ENCODE data around the gene ROBO1. TPM values are rescaled to one million over a fixed set of nuclear protein-coding genes. Genes with fewer than 3 reads are reported as not detected.

ROBO1 gene
- total and polyA plus RNA-seq, 2 donors from 2014 or later: 2.1 to 22.1 TPM

GRCh38 chr3:78562328-78562727 lies 1205.5 kb downstream of the ROBO1 start:
- Histone ChIP-seq H3K36me3 (ENCODE audit: control insufficient read depth in 2 of 3, insufficient read depth in 3 of 3, low read length in 3 of 3) (no peaks in the 10 kb centered on the region), H3K4me1 (ENCODE audit: control insufficient read depth in 2 of 3, insufficient read depth in 2 of 3, low read depth in 1 of 3, low read length in 3 of 3) (no peaks in the 10 kb centered on the region), H3K9ac (ENCODE audit: low read length in 3 of 3) (no peak overlapping the region), H3K27ac (ENCODE audit: low read depth in 2 of 2, low read length in 2 of 2) (no peak overlapping the region), H3K9me3 (ENCODE audit: control insufficient read depth in 2 of 3, insufficient read depth in 1 of 3, low read length in 3 of 3) (peaks cover 0 to 9% (median 0%) of the 10 kb centered on the region in 3 donors), H3K4me3 (ENCODE audit: low read length in 3 of 3) (no peak overlapping the region), H3K27me3 (ENCODE audit: control insufficient read depth, insufficient read depth, low read length) (no peaks in the 10 kb centered on the region)
- intact Hi-C loops (cut with DNase I): no loop called here
- DNase-seq: no peak
- FAIRE-seq: no peak
- no peak for TF ChIP-seq CTCF (IDR thresholded peaks at IDR 0.05; ENCODE audit: borderline replicate concordance, extremely low read depth, insufficient read depth)

Small RNAs within 50 kb of the gene (microRNA-seq; reads per million reads assigned to microRNA genes)
- gene MIR3923: not detected

Data from kidney (tissue), 14 donors.